T-cell (primary cell): ENCODE results near the gene TSHZ3. TPM values are rescaled to one million over a fixed set of nuclear protein-coding genes. Genes with fewer than 3 reads are reported as not detected.

ENCODE experiments used
- ATAC-seq, 4 experiments: fragments of 200-7000 bp in 3 of 4; fragments of 150-1000 bp in 1 of 4; cut with Tn5 transposase; replicated peaks in 1 of 4; 1 replicate in 3 of 4; 2 replicates in 1 of 4; pipeline ENCODE4 v1.10.0; 2021; ENCODE audit warnings: moderate library complexity in 3 of 4, mild to moderate bottlenecking in 2 of 4, moderate number of reproducible peaks in 1 of 4
- CTCF ChIA-PET, 2 donors: fragments of 300-600 bp; sonication (Branson Sonifier 250); formaldehyde crosslinking; loops; one replicate each; lab custom pipeline; 2022; ENCODE audit warnings: antibody characterized with exemption in 2 of 2; lab: Charles Lee
- POLR2A ChIA-PET, 2 donors: fragments of 300-600 bp; sonication (Branson Sonifier 250); formaldehyde crosslinking; loops; one replicate each; lab custom pipeline; 2022; ENCODE audit warnings: antibody characterized with exemption in 2 of 2; lab: Charles Lee
- DNase-seq, 35 experiments: peaks; one replicate each; pipeline versions ENCODE4 v3.0.0 to v3.0.0-alpha.2; 2013 to 2023
- H3K27ac ChIP-seq: one replicate; pipeline ENCODE4 v1.5.1; 2013; ENCODE audit warnings: low read length
- H3K27me3 ChIP-seq, 2 experiments: replicated peaks in 1 of 2; 1 replicate in 1 of 2; 2 replicates in 1 of 2; pipeline versions ENCODE4 v1.6.1 to v1.7.0; 2013; ENCODE audit warnings: low read length in 1 of 2, mixed read lengths in 1 of 2; ENCODE audit not compliant: control insufficient read depth in 2 of 2, insufficient read depth in 2 of 2; ENCODE audit errors: extremely low read depth in 1 of 2
- H3K36me3 ChIP-seq, 2 donors: 1 replicate in 1 of 2; 2 replicates in 1 of 2; pipeline versions ENCODE4 v1.6.1 to v1.7.0; 2013; ENCODE audit warnings: low read length in 1 of 2; ENCODE audit not compliant: control insufficient read depth in 2 of 2, insufficient read depth in 1 of 2; ENCODE audit errors: extremely low read depth in 1 of 2
- H3K4me1 ChIP-seq, 2 experiments: 1 replicate in 1 of 2; 2 replicates in 1 of 2; pipeline versions ENCODE4 v1.6.1 to v1.7.0; 2013; ENCODE audit warnings: low read length in 2 of 2, mixed read lengths in 1 of 2; ENCODE audit not compliant: insufficient read depth in 2 of 2, control insufficient read depth in 1 of 2; ENCODE audit errors: extremely low read depth in 1 of 2
- H3K4me3 ChIP-seq, 2 donors: 1 replicate in 1 of 2; 2 replicates in 1 of 2; pipeline versions ENCODE4 v1.5.1 to v1.7.0; 2013; ENCODE audit warnings: mild to moderate bottlenecking in 2 of 2, low read length in 1 of 2, moderate library complexity in 1 of 2; ENCODE audit not compliant: control insufficient read depth in 1 of 2; ENCODE audit errors: extremely low read depth in 1 of 2
- H3K9me3 ChIP-seq: 2 replicates; pipeline ENCODE4 v1.7.0; 2013
- H3K27ac Mint-ChIP-seq, 2 donors: one replicate each; pipeline ENCODE4 v1.8.0; 2020 to 2021; ENCODE audit warnings: mild to moderate bottlenecking in 2 of 2, mixed read lengths in 2 of 2
- H3K27me3 Mint-ChIP-seq, 2 donors: one replicate each; pipeline ENCODE4 v1.8.0; 2021 to 2022; ENCODE audit warnings: mixed read lengths in 2 of 2
- H3K36me3 Mint-ChIP-seq: one replicate; pipeline ENCODE4 v1.8.0; 2021; ENCODE audit warnings: mixed read lengths
- H3K4me1 Mint-ChIP-seq, 3 donors: one replicate each; pipeline ENCODE4 v1.8.0; 2020 to 2022; ENCODE audit warnings: mixed read lengths in 3 of 3, mild to moderate bottlenecking in 1 of 3
- H3K4me3 Mint-ChIP-seq, 3 donors: one replicate each; pipeline ENCODE4 v1.8.0; 2020 to 2022; ENCODE audit warnings: mild to moderate bottlenecking in 3 of 3, mixed read lengths in 3 of 3, moderate library complexity in 3 of 3
- H3K9me3 Mint-ChIP-seq, 3 donors: one replicate each; pipeline ENCODE4 v1.8.0; 2020 to 2022; ENCODE audit warnings: mixed read lengths in 3 of 3
- WGBS: methylation state at CpG from one replicate; pipeline ENCODE4 v1.1.5; 2013; ENCODE audit warnings: missing lambda C conversion rate; ENCODE audit not compliant: insufficient coverage; 5-methylcytosine and 5-hydroxymethylcytosine counted together
- total RNA-seq, 35 experiments: library from RNA in 6 of 35; stranded (reverse) in 6 of 35; fragments of 120-200 nt in 1 of 35; gene quantifications; one replicate each; pipeline versions ENCODE4 v1.2.1 to v1.2.4 and lab custom pipeline; 2013 to 2026

TSHZ3 gene
- total RNA-seq, 5 donors from 2014 or later (not counting 1 experiment from before 2014, with no cell fraction given): 0.18 to 1.4 (median 0.54) TPM

GRCh38 chr19:31314849-31315629, 34.2 kb downstream of the TSHZ3 start:
- 83% methylated on average over 3 of the region's 14 CpGs for WGBS
- no peaks in the 10 kb centered on the region for H3K4me1 Mint-ChIP-seq
- H3K4me3 Mint-ChIP-seq: no peak overlapping the region
- ChIA-PET POLR2A (no interaction called here), CTCF (no interaction called here)
- Histone ChIP-seq H3K9me3 (no peaks in the 10 kb centered on the region), H3K4me3 (no peak overlapping the region), H3K36me3 (no peaks in the 10 kb centered on the region), H3K4me1 (no peaks in the 10 kb centered on the region), H3K27ac (no peak overlapping the region), H3K27me3 (peaks cover 0 to 14% of the 10 kb centered on the region in 2 experiments)
- DNase-seq (no peak), ATAC-seq (no peak)
- H3K36me3 Mint-ChIP-seq: no peaks in the 10 kb centered on the region
- H3K27me3 Mint-ChIP-seq: peaks cover 0 to 13% of the 10 kb centered on the region in 2 donors
- no peak overlapping the region for H3K27ac Mint-ChIP-seq
- H3K9me3 Mint-ChIP-seq: no peaks in the 10 kb centered on the region

GRCh38 chr19:31314156-31314555, 35.1 kb downstream of the TSHZ3 start:
- 98% methylated on average over 8 of the region's 10 CpGs for WGBS
- Histone ChIP-seq H3K36me3 (no peaks in the 10 kb centered on the region), H3K27me3 (peaks cover 0 to 17% of the 10 kb centered on the region in 2 experiments), H3K9me3 (no peaks in the 10 kb centered on the region), H3K4me1 (no peaks in the 10 kb centered on the region), H3K27ac (no peak overlapping the region), H3K4me3 (no peak overlapping the region)
- CTCF ChIA-PET: no interaction called here
- H3K4me1 Mint-ChIP-seq: no peaks in the 10 kb centered on the region
- no peaks in the 10 kb centered on the region for H3K36me3 Mint-ChIP-seq
- H3K27me3 Mint-ChIP-seq: peaks cover 0 to 13% of the 10 kb centered on the region in 2 donors
- H3K9me3 Mint-ChIP-seq: no peaks in the 10 kb centered on the region
- no peak overlapping the region for H3K4me3 Mint-ChIP-seq
- POLR2A ChIA-PET: no interaction called here
- DNase-seq: no peak
- no peak overlapping the region for H3K27ac Mint-ChIP-seq
- no peak for ATAC-seq

GRCh38 chr19:31313291-31314030, 35.8 kb downstream of the TSHZ3 start:
- Mint-ChIP-seq H3K4me3 (no peak overlapping the region), H3K36me3 (no peaks in the 10 kb centered on the region), H3K4me1 (no peaks in the 10 kb centered on the region), H3K27ac (no peak overlapping the region), H3K9me3 (no peaks in the 10 kb centered on the region), H3K27me3 (peaks cover 0 to 10% of the 10 kb centered on the region in 2 donors)
- ATAC-seq (no peak), DNase-seq (no peak)
- WGBS: 87% methylated on average over 19 of the region's 20 CpGs
- Histone ChIP-seq H3K9me3 (no peaks in the 10 kb centered on the region), H3K27me3 (peaks cover 0 to 22% of the 10 kb centered on the region in 2 experiments), H3K36me3 (no peaks in the 10 kb centered on the region), H3K4me1 (no peaks in the 10 kb centered on the region), H3K4me3 (no peak overlapping the region), H3K27ac (no peak overlapping the region)
- CTCF ChIA-PET: no interaction called here
- POLR2A ChIA-PET: no interaction called here

GRCh38 chr19:31312677-31313244, 36.5 kb downstream of the TSHZ3 start:
- no peak overlapping the region for H3K27ac ChIP-seq
- 48% methylated on average over 3 of the region's 10 CpGs for WGBS
- ATAC-seq: no peak

GRCh38 chr19:31312009-31312676, 37.1 kb downstream of the TSHZ3 start:
- WGBS: 40% methylated on average over 2 of the region's 7 CpGs
- Histone ChIP-seq H3K9me3 (no peaks in the 10 kb centered on the region), H3K27ac (no peak overlapping the region), H3K4me3 (no peak overlapping the region), H3K36me3 (no peaks in the 10 kb centered on the region), H3K27me3 (peaks cover 0 to 23% of the 10 kb centered on the region in 2 experiments), H3K4me1 (no peaks in the 10 kb centered on the region)
- no peak overlapping the region for H3K27ac Mint-ChIP-seq
- no peaks in the 10 kb centered on the region for H3K9me3 Mint-ChIP-seq
- no peak for ATAC-seq
- POLR2A ChIA-PET: no interaction called here
- H3K36me3 Mint-ChIP-seq: no peaks in the 10 kb centered on the region
- DNase-seq: no peak
- peaks cover 2 to 10% of the 10 kb centered on the region in 2 donors for H3K27me3 Mint-ChIP-seq
- CTCF ChIA-PET: no interaction called here
- H3K4me1 Mint-ChIP-seq: no peaks in the 10 kb centered on the region
- no peak overlapping the region for H3K4me3 Mint-ChIP-seq

More at GRCh38 chr19:31312677-31313244, 36.5 kb downstream of the TSHZ3 start:
- Mint-ChIP-seq H3K4me3 (no peak overlapping the region), H3K27ac (no peak overlapping the region), H3K27me3 (peaks cover 0 to 10% of the 10 kb centered on the region in 2 donors), H3K36me3 (no peaks in the 10 kb centered on the region), H3K4me1 (no peaks in the 10 kb centered on the region), H3K9me3 (no peaks in the 10 kb centered on the region)
- ChIA-PET POLR2A (no interaction called here), CTCF (no interaction called here)
- H3K27me3 ChIP-seq: peaks cover 0 to 24% of the 10 kb centered on the region in 2 experiments
- no peaks in the 10 kb centered on the region for H3K36me3 ChIP-seq
- no peak overlapping the region for H3K4me3 ChIP-seq
- no peaks in the 10 kb centered on the region for H3K4me1 ChIP-seq
- no peaks in the 10 kb centered on the region for H3K9me3 ChIP-seq
- no peak for DNase-seq
